Glomerular visceral epithelial cell (primary cell): ENCODE results near the gene MAD2L2.
A peak's percentile ranks its signal among the peaks of the same experiment; 100 is the strongest.

Experiments used
- DNase-seq: peaks from one replicate; pipeline ENCODE4 v3.0.0-alpha.2; 2016; ENCODE audit errors: extremely low spot score

The MAD2L2 gene

DNA sequence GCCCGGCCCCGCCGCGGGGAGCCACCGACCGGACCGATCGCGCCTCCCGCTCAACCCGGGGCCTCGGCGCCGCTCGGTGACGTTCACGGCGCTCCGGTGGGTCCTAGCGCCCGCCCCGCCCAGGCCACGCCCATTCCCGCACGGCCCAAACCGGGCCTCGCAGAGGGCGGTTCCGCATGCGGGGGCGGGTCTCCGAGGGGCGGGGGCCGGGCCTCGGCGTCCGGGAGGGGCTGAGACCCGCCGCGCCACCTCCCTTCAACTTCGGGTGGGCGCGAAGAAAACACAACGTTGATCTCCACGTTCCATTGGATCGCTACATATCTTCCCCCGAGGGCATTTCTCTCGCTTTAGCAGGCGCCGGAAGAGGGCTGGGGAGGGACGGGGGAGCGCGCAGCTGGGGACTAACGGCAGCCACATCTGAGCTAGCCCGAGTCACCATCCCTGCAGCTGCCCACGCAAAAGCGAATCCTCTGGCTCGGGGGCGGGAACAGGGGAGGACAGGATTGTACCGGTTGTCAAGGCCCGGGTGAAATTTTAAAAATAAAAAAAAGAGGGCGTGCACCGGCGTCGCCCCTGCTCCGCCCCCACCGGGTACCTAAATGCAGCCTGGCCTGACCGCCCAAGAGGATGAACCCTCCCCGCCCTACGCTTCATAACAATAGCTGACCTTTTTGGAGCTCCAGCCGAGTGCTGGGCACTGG is at the start of gene MAD2L2:
Gene MAD2L2 (minus strand): TSS at position 78 of the 701 bp plus-strand sequence. CDS start 547 bp downstream, outside the sequence.
- DNase-seq = peak; percentile 79

- DNase-seq = no peak
Observed at GRCh38 chr1:11730429-11730891, 49.5 kb upstream of the MAD2L2 start.

- DNase-seq = peak; percentile 92
Observed at GRCh38 chr1:11729498-11730428, 48.8 kb upstream of the MAD2L2 start.

DNA sequence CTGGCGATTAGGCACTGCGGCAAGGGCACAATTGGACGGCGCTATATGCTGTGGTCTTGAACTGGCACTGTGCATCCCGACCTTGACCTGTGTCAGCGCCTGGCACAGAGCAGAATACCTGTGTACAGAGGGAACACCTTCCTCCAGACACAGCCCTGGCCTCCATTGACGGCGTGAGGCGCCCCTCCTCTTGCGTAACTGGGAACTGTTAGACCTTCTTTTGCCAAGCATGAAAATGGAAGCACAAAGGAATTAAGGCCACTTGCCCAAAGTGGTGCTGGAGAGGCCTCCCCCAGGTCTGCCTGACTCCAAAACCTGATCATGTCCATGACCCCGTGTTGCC is 48.2 kb upstream of the MAD2L2 start:
- no peak for DNase-seq

DNA sequence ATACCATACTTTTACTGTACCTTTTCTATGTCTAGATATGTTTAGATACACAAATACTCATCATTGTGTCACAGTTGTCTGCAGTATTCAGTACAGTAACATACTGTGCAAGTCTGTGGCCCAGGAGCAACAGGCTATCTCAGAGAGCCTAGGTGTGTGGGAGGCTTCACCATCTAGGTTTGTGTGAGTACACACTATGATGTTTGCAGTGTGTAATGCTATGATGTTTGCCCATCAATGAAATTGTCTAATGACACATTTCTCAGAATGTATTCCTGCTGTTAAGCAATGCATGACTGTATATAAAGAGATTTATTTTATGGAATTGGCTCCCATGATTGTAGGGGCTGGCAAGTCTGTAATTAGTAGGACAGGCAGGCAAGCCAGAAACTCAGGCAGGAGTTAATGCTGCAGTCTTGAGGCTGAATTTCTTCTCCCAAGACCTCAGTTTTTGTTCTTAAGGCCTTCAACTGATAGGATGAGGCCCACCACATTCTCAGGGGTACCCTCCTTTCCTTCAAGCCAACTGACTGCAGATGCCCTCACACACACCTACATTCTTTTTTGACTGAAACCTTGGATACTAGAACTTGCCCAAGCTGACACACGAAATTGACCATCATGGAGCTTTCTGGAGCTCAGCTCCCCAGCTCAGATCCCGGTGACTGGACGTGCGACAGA is 47.3 kb upstream of the MAD2L2 start:
- DNase-seq = no peak

DNA sequence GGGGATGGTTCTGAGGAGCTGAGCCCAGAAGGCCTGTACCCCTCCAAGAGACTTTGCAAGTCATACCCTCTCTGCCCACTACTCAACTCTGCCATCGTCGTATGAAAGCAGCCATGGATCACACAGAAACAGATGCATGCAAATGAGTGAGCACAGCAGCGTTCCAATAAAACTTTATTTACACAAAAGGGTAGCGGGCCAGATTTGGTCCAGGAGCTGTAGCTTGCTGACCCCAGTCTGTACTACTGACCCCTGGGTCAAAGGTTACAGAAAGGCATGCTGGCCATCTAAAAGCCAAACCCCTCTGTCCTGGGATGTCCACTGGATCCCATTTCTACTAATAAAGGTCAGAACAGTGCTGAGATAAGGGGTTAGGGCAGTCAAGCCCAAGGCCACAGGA is 46.2 kb upstream of the MAD2L2 start:
- DNase-seq = no peak

GRCh38 chr1:11725616-11726015 is 44.7 kb upstream of the MAD2L2 start:
- no peak for DNase-seq

GRCh38 chr1:11722538-11722937 is 41.6 kb upstream of the MAD2L2 start:
- DNase-seq = no peak

DNA sequence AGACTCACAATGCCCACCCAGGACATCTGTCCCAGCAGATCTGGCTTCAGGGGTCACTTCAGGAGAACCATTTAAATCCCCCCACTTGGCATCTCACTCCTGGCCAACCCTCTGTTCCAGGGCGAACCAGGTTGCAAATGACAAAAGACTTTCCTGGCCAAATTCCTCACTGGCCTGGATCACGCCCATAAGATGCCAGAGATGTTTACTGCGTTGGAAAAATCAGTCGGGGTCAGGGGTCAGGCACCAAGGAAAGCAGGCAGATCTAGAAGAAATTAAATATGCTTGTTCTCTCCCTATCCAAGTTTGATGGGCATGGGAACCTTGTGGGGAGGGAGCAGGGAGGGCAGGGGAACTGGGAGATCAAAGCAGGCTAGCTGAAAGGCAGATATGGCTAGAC is 40.4 kb upstream of the MAD2L2 start:
- no peak for DNase-seq

DNA sequence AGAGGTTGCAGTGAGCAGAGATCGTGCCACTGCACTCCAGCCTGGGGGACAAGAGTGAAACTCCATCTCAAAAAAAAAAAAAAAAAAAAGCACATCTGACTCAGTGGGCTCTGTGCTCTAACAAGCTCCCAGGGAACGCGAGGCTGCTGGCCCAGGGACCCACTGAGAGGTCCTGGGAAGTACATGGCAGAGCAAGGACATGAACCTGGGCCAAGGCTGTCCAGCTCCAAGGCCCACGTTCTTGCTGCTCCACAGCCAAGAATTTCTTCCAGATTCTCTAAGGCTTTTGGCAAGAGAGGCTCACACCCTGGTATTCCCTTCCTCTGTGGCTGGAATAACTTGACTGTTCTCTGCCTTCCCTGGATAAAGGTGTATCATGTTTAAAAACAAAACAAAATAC is 39.6 kb upstream of the MAD2L2 start:
- DNase-seq = no peak

DNA sequence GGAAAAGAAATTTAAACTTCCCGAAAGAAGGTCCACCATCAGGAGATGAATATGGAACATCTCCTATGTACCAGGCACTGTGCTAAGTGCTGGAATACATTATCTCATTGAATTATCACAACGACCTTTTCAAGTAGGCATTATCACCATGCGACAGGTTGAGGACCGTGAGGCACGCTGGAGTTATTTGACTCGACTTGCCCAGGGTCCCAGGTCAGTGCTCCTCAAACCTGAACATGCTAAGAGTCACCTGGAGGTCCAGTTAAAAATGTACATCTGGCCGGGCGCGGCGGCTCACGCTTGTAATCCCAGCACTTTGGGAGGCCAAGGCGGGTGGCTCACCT is 39.1 kb upstream of the MAD2L2 start:
- DNase-seq = no peak

- peak; percentile 62 for DNase-seq
Observed at GRCh38 chr1:11719313-11720032, 38.5 kb upstream of the MAD2L2 start.

- DNase-seq = no peak
Observed at GRCh38 chr1:11714831-11715575, 34.1 kb upstream of the MAD2L2 start.

- no peak for DNase-seq
Observed at GRCh38 chr1:11713095-11713494, 32.1 kb upstream of the MAD2L2 start.

GRCh38 chr1:11712285-11712684 is 31.3 kb upstream of the MAD2L2 start:
- no peak for DNase-seq

DNA sequence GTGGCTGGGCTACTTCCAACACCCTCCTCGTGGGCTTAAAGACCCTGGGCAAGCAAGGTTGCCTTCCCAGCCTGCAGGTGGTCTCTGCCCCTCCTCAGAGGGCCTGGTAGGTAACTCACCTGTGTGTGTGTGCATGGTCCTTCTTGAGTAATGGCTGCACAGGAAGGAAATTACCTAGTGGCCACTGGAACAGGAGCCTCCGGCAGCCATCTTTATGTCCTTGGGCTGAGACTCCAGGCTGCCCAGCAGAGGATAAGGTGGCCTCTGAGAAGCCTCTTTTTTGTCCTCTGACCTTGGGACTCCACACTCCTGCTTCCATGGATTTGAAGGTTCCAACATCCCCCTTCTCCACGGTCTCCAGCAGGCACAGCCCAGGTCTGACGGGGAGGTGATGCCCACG is 30.5 kb upstream of the MAD2L2 start:
- DNase-seq = no peak

GRCh38 chr1:11708554-11709350 is 27.8 kb upstream of the MAD2L2 start:
- DNase-seq = no peak

- DNase-seq = no peak
Observed at GRCh38 chr1:11707621-11708276, 26.8 kb upstream of the MAD2L2 start.

GRCh38 chr1:11706292-11706691 is 25.3 kb upstream of the MAD2L2 start:
- no peak for DNase-seq

DNA sequence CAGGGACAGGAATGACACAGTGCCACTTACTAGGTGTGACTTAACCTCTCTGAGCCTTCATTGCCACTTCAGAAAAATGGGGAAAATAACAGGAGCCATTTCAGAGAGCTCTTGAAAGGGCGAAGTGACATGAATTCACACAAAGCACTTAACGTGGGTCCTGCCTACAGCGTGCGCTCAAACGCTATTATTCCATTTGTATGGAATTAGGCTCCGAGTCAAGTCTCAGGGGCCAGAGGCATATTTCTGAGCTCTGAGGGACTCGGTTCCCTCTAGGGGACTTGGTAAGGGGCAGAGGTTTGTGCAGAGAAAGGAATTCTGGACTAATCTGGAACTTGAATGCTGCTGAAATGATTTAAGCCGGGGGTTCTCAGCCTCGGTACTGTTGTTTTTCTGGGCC is 24.6 kb upstream of the MAD2L2 start:
- DNase-seq = no peak
